Suprapubic skin (tissue), 4 donors: ENCODE data around the gene HNRNPR. TPM values are rescaled to one million over a fixed set of nuclear protein-coding genes. Genes with fewer than 3 reads are reported as not detected.
"Not testable (repeated sequence)": the region's sequence is repeated elsewhere in the genome, so short reads cannot be mapped to it uniquely, and the experiment has no call there.

Experiments used
- DNase-seq, 2 donors: peaks; one replicate each; pipeline ENCODE4 v3.0.0-alpha.2; 2019; ENCODE audit warnings: low spot score in 2 of 2
- H3K27ac ChIP-seq: fragments of 200-600 bp; sonication (generic); one replicate; pipeline ENCODE4 v1.5.1; 2019
- H3K27me3 ChIP-seq: fragments of 200-600 bp; sonication (generic); one replicate; pipeline ENCODE4 v1.5.1; 2019
- H3K36me3 ChIP-seq: fragments of 200-600 bp; sonication (generic); one replicate; pipeline ENCODE4 v1.5.1; 2019
- H3K4me1 ChIP-seq: fragments of 200-600 bp; sonication (generic); one replicate; pipeline ENCODE4 v1.5.1; 2019
- H3K4me3 ChIP-seq: fragments of 200-600 bp; sonication (generic); one replicate; pipeline ENCODE4 v1.5.1; 2019; ENCODE audit warnings: mild to moderate bottlenecking
- H3K9me3 ChIP-seq: fragments of 200-600 bp; sonication (generic); one replicate; pipeline ENCODE4 v1.5.1; 2019
- EP300 ChIP-seq: sonication (generic); formaldehyde crosslinking; IDR thresholded peaks from one replicate; pipeline ENCODE4 v1.6.1; 2017; ENCODE audit warnings: antibody characterized with exemption
- POLR2A ChIP-seq, 2 donors: fragments of 450-650 bp; IDR thresholded peaks; one replicate each; pipeline ENCODE4 v1.6.1; 2017; ENCODE audit warnings: antibody characterized with exemption in 2 of 2, mild to moderate bottlenecking in 2 of 2, moderate library complexity in 2 of 2
- POLR2AphosphoS5 ChIP-seq, 3 donors: sonication (generic); formaldehyde crosslinking; IDR thresholded peaks; one replicate each; pipeline ENCODE4 v1.6.1; 2017; ENCODE audit warnings: antibody characterized with exemption in 3 of 3
- WGBS: methylation state at CpG from one replicate; pipeline ENCODE4 v1.1.5; 2018; 5-methylcytosine and 5-hydroxymethylcytosine counted together
- total RNA-seq, 4 donors: library from RNA; depleted of rRNA; stranded (reverse); fragments of >200 nt; gene quantifications; one replicate each; pipeline ENCODE4 v1.1.0, GENCODE V29; 2016
- TF ChIP-seq, protein P1 (sequence below), 2 donors: fragments of 200-600 bp in 1 of 2; fragments of 450-650 bp in 1 of 2; sonication (generic) in 1 of 2; IDR thresholded peaks; one replicate each; pipeline ENCODE4 v1.5.1; 2016 to 2019; ENCODE audit warnings: antibody characterized with exemption in 2 of 2, mild to moderate bottlenecking in 1 of 2, moderate library complexity in 1 of 2

The HNRNPR gene
- total RNA-seq, 4 donors from 2014 or later = 60.9 to 85.3 (median 66.0) TPM

DNA sequence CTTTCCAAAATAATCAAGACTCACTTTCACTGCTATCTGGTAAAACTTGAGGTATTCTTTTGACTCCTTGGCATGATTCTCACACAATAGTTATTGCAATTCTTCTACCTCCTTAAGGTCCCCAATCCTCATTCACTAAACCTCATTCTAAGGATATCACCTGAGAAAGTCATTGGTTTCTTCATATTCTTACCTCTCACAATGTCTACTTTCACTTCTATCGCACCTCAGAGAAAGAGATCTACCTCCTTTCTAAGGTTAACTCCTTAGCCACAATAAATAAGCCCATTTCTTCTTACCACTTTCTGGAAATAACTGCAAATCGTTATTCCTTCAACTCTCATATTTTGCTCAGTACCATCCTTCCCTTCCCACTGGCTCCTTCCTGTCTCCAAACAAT lies 18.7 kb downstream of the HNRNPR start:
- TF ChIP-seq, protein P1, sequence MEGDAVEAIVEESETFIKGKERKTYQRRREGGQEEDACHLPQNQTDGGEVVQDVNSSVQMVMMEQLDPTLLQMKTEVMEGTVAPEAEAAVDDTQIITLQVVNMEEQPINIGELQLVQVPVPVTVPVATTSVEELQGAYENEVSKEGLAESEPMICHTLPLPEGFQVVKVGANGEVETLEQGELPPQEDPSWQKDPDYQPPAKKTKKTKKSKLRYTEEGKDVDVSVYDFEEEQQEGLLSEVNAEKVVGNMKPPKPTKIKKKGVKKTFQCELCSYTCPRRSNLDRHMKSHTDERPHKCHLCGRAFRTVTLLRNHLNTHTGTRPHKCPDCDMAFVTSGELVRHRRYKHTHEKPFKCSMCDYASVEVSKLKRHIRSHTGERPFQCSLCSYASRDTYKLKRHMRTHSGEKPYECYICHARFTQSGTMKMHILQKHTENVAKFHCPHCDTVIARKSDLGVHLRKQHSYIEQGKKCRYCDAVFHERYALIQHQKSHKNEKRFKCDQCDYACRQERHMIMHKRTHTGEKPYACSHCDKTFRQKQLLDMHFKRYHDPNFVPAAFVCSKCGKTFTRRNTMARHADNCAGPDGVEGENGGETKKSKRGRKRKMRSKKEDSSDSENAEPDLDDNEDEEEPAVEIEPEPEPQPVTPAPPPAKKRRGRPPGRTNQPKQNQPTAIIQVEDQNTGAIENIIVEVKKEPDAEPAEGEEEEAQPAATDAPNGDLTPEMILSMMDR (IDR thresholded peaks at IDR 0.05) = no peak
- TF ChIP-seq EP300 (no peak), POLR2A (IDR thresholded peaks at IDR 0.05) (no peak), POLR2AphosphoS5 (IDR thresholded peaks at IDR 0.05) (no peak)
- 84% methylated on average over 2 of the region's 2 CpGs for WGBS
- H3K4me1 ChIP-seq = no peaks in the 10 kb centered on the region
- H3K36me3 ChIP-seq = peaks cover 72% of the 10 kb centered on the region
- no peaks in the 10 kb centered on the region for H3K27me3 ChIP-seq
- no peaks in the 10 kb centered on the region for H3K9me3 ChIP-seq
- no peak overlapping the region for H3K4me3 ChIP-seq
- no peak for DNase-seq
- H3K27ac ChIP-seq = no peak overlapping the region

DNA sequence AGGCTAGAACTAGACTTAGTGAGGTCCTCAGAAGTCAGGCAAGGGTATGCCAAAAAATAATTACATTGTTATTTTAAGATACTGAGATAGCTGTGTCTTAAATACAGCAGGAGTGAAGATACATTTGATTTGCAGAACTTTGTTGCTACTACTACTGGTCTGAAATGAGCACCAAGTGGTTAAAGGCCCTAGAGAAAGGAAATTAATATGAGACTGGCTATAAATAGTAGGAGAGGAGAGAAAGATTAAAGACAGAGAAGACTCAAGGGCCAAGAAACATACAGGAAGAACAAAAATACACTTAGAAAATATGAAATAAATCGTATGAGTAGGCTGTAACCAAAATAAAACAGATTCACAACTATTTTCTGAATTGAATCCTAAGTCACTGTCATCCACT lies 21.3 kb downstream of the HNRNPR start:
- WGBS = 33% methylated on average over 1 of the region's 1 CpG
- TF ChIP-seq, protein P1 (IDR thresholded peaks at IDR 0.05) = no peak
- TF ChIP-seq POLR2A (IDR thresholded peaks at IDR 0.05) = no peak
- no peak for TF ChIP-seq POLR2AphosphoS5 (IDR thresholded peaks at IDR 0.05)
- TF ChIP-seq EP300 = no peak
- Histone ChIP-seq H3K4me1 (no peaks in the 10 kb centered on the region), H3K9me3 (no peaks in the 10 kb centered on the region), H3K27me3 (no peaks in the 10 kb centered on the region), H3K27ac (no peak overlapping the region), H3K4me3 (no peak overlapping the region), H3K36me3 (peaks cover 69% of the 10 kb centered on the region)
- no peak for DNase-seq

DNA sequence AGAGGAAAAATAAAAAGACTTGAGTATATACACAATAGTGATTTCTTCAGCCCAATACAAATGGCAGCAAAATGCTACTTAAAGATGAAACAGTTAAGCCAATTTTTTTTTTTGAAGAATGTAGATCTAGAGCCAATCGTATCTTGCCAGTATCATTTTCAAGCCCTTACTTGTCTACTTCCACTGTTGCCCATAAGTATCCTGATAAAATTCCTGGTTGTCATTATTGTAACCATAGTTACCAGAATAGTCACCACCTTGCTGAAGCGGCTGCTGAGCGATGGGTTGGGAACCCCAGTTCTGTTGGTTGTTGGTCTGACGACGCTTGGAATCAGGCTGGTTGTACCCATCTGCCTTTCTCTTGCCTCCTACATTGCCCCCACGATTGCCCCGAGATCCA lies 33.8 kb downstream of the HNRNPR start:
- WGBS = 79% methylated on average over 7 of the region's 7 CpGs
- H3K4me1 ChIP-seq, H3K27me3 ChIP-seq, H3K4me3 ChIP-seq, H3K9me3 ChIP-seq, DNase-seq, H3K27ac ChIP-seq: not testable (repeated sequence)
- H3K36me3 ChIP-seq = peaks cover 33% of the 10 kb centered on the region

DNA sequence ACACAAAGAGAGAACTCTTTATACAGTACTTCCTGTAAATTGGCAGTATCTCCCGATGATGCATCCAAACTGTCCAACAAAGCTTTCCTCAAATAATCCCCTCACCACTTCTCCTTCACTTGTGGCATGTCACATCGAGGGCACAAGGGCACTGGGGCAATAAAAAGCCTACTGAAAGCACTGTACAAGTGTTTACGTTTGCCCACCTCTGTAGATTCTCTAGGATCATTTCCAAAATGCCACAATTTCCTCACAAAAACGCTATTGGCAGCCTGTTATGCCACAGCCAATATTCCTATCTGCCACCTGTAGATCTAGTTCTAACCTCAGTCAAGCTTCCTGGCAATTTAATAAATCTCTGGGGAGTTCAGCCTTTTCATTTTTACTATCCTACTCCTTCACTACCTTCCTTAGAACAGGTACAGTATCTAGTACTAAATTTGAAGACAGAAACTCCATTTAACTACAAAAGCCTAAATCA lies 39.9 kb downstream of the HNRNPR start:
- TF ChIP-seq POLR2AphosphoS5 (IDR thresholded peaks at IDR 0.05) (no peak), EP300 (no peak), POLR2A (IDR thresholded peaks at IDR 0.05) (no peak)
- TF ChIP-seq, protein P1 (IDR thresholded peaks at IDR 0.05) = no peak
- 75% methylated on average over 4 of the region's 4 CpGs for WGBS
- DNase-seq = no peak
- H3K9me3 ChIP-seq = no peaks in the 10 kb centered on the region
- H3K27ac ChIP-seq = no peak overlapping the region
- no peak overlapping the region for H3K4me3 ChIP-seq
- H3K36me3 ChIP-seq = peaks cover 59% of the 10 kb centered on the region
- no peaks in the 10 kb centered on the region for H3K27me3 ChIP-seq
- H3K4me1 ChIP-seq = no peaks in the 10 kb centered on the region

DNA sequence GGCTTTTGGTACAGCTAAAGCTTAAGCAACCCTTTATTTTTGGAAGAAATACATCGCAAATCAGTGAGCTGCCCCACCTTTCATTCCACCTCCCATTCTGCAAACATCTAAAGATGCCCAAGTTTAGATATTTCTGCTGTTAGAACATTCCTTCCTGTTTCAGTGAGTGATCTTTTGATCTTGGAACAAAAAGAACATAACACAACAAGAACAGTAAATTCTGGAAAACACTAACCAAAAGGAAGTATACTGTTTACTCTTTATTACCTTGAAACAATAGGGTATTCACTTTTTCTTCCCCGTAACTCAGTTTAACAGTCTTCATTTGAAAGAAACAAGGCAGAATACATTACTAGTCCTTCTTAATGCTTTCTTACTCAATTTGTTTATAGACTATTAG lies 40.6 kb downstream of the HNRNPR start:
- no peak for TF ChIP-seq EP300
- TF ChIP-seq POLR2A (IDR thresholded peaks at IDR 0.05) = no peak
- TF ChIP-seq, protein P1 (IDR thresholded peaks at IDR 0.05) = no peak
- no peak for TF ChIP-seq POLR2AphosphoS5 (IDR thresholded peaks at IDR 0.05)
- no peak for DNase-seq
- H3K4me3 ChIP-seq = no peak overlapping the region
- no peak overlapping the region for H3K27ac ChIP-seq
- no peaks in the 10 kb centered on the region for H3K4me1 ChIP-seq
- 79% methylated on average over 2 of the region's 2 CpGs for WGBS
- no peaks in the 10 kb centered on the region for H3K27me3 ChIP-seq
- peaks cover 53% of the 10 kb centered on the region for H3K36me3 ChIP-seq
- no peaks in the 10 kb centered on the region for H3K9me3 ChIP-seq

DNA sequence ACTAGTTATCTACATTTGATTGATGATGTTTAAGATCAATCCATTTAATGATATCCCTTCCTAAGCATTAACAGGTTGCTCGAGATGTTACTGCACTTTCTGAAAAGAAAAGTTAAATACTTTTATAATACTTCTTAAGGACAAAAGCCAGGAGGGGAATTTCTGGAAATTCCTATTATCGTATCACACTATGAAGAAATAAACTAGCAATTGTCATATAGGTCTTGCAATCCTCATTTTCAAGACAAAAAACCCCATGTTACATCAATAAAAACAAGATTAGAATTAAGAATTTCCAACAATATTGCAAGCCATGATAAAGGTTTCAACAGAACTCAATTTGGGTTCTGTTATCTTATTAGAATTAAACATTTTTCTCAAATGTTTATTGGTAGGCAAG lies 47.2 kb downstream of the HNRNPR start:
- 90% methylated on average over 2 of the region's 2 CpGs for WGBS

More for the DNA sequence above, 47.2 kb downstream of the HNRNPR start:
- Histone ChIP-seq H3K36me3 (peaks cover 37% of the 10 kb centered on the region), H3K27me3 (no peaks in the 10 kb centered on the region), H3K4me3 (no peak overlapping the region), H3K27ac (no peak overlapping the region), H3K4me1 (no peaks in the 10 kb centered on the region), H3K9me3 (no peaks in the 10 kb centered on the region)
- TF ChIP-seq EP300 = no peak
- TF ChIP-seq POLR2A (IDR thresholded peaks at IDR 0.05) = no peak
- TF ChIP-seq, protein P1 (IDR thresholded peaks at IDR 0.05) = no peak
- TF ChIP-seq POLR2AphosphoS5 (IDR thresholded peaks at IDR 0.05) = no peak
- DNase-seq = no peak
